Transverse colon (tissue), 3 donors: Measurements from ENCODE around the gene DALRD3.

ENCODE experiments used
- CTCF ChIP-seq, 5 experiments: fragments of 200-600 bp in 3 of 5; fragments of 450-650 bp in 2 of 5; sonication (generic) in 3 of 5; IDR thresholded peaks; 1 replicate in 2 of 5; 2 replicates in 3 of 5; pipeline ENCODE4 v1.5.1; 2016 to 2017; ENCODE audit warnings: antibody characterized with exemption in 5 of 5, inconsistent platforms in 3 of 5, mild to moderate bottlenecking in 2 of 5, moderate library complexity in 1 of 5
- POLR2A ChIP-seq: fragments of 450-650 bp; IDR thresholded peaks from one replicate; pipeline ENCODE4 v1.6.1; 2016; ENCODE audit warnings: antibody characterized with exemption, mild to moderate bottlenecking, moderate library complexity

GRCh38 chr3:49029563-49029884, 11.1 kb upstream of the DALRD3 start:
- no peak for TF ChIP-seq CTCF (IDR thresholded peaks at IDR 0.05)
- no peak for TF ChIP-seq POLR2A
